ENCODE measurements around the gene CRYBA4. TPM values are rescaled to one million over a fixed set of nuclear protein-coding genes. Genes with fewer than 3 reads are reported as not detected.

Gene CRYBA4
- total and polyA plus RNA-seq, 10 of the 15 experiments (the other 5 are each of a cell fraction or from before 2014, with no cell fraction given), result 0.12 to 0.17 TPM; not detected in 8

DNA sequence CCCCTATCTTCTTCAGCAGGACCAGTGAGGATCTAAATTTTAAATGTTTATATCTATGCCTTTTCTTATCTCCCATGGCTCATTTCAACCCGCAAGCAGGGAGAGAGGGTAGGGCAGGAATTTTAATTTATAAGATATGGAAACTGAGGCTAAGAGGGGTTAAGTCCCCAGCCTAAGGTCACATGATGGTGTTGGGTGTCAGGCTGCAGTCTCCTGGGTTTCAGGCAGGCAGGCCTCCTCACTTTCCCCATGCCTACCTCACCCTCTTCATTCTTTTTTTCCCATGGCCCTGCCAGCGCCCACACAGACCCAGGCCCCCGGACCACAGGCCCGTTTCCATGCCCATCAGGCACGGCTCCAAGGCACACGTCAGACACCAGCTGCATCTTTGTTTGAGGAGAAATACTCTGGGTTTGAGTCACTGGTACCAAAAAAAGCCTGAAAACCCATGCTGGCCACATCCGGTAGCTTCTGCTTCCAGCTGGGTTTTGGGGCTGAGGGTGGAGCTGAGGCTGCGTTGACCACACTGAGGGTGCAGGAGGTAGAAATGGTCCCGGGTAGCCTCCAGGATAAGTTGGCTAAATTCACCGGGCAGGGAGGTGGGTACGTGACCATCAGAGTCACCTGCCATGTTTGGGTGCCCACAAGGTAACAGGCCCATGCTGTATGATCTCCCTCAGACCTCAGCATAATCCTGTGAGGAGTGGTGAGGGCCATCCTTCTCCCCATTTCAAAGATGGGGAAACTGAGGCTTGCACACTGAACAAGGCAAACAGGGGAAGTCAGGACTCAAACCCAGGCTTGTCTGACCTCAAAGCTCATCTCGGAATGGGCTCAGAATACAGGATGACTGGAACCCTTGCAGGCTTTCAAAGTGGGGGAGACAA lies 11.4 kb upstream of the CRYBA4 start (continued):
- TF ChIP-seq, protein P1, sequence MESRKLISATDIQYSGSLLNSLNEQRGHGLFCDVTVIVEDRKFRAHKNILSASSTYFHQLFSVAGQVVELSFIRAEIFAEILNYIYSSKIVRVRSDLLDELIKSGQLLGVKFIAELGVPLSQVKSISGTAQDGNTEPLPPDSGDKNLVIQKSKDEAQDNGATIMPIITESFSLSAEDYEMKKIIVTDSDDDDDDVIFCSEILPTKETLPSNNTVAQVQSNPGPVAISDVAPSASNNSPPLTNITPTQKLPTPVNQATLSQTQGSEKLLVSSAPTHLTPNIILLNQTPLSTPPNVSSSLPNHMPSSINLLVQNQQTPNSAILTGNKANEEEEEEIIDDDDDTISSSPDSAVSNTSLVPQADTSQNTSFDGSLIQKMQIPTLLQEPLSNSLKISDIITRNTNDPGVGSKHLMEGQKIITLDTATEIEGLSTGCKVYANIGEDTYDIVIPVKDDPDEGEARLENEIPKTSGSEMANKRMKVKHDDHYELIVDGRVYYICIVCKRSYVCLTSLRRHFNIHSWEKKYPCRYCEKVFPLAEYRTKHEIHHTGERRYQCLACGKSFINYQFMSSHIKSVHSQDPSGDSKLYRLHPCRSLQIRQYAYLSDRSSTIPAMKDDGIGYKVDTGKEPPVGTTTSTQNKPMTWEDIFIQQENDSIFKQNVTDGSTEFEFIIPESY (IDR thresholded peaks at IDR 0.05), result no peak
- no peak for TF ChIP-seq ZBTB11 (CRISPR knock-in tag; IDR thresholded peaks at IDR 0.05)
- TF ChIP-seq NR2F1 (conservative IDR thresholded peaks at IDR 0.05), result peak; percentile 86
- TF ChIP-seq ZBTB40 (IDR thresholded peaks at IDR 0.05; ENCODE audit: borderline replicate concordance), result peak; percentile 51; the same call in 1 of the 2 replicates
- TF ChIP-seq ETV6 (conservative IDR thresholded peaks at IDR 0.05 in 1 of 2, IDR thresholded peaks at IDR 0.05 in 1 of 2; ENCODE audit: borderline replicate concordance in 1 of 2, low read depth in 1 of 2), result peak in 1 of 2 experiments; percentile 88; a peak in 1 of 4 replicates
- TF ChIP-seq RB1 (IDR thresholded peaks at IDR 0.05; ENCODE audit: borderline replicate concordance), result no peak
- peak; percentile 97 for TF ChIP-seq NBN (IDR thresholded peaks at IDR 0.05)
- no peak for TF ChIP-seq MYC (IDR thresholded peaks at IDR 0.05; ENCODE audit: insufficient read depth, insufficient read length, insufficient replicate concordance, low read length, severe bottlenecking)
- peak; percentile 99 for TF ChIP-seq EP300 (IDR thresholded peaks at IDR 0.05; ENCODE audit: borderline replicate concordance in 1 of 2, control insufficient read depth in 1 of 2, low read depth in 2 of 2, low read length in 2 of 2)
- no peak for TF ChIP-seq REST (IDR thresholded peaks at IDR 0.05; ENCODE audit: low read depth, low read length)
- no peak for TF ChIP-seq FOS (IDR thresholded peaks at IDR 0.05; ENCODE audit: borderline replicate concordance, extremely low read depth, insufficient read length)
